Fibroblast of lung (primary cell): ENCODE data around the gene DIAPH3. TPM values are rescaled to one million over a fixed set of nuclear protein-coding genes. Genes with fewer than 3 reads are reported as not detected.

Experiments used
- DNase-seq, 2 donors: peaks; one replicate each; pipeline versions ENCODE4 v3.0.0 to v3.0.0-alpha.2; 2010; ENCODE audit warnings: low read depth in 2 of 2
- H2AFZ ChIP-seq: 2 replicates; pipeline ENCODE4 v1.5.1; 2012; ENCODE audit warnings: low read length, control low read depth, inconsistent platforms
- H3K27ac ChIP-seq: 2 replicates; pipeline ENCODE4 v1.5.1; 2011; ENCODE audit warnings: low read length, control low read depth; ENCODE audit not compliant: insufficient read depth
- H3K27me3 ChIP-seq: 2 replicates; pipeline ENCODE4 v1.5.1; 2011; ENCODE audit warnings: mild to moderate bottlenecking, low read length; ENCODE audit not compliant: control insufficient read depth, insufficient read depth
- H3K36me3 ChIP-seq: 2 replicates; pipeline ENCODE4 v1.5.1; 2011; ENCODE audit warnings: low read length; ENCODE audit not compliant: control insufficient read depth, insufficient read depth
- H3K4me1 ChIP-seq: 2 replicates; pipeline ENCODE4 v1.5.1; 2011; ENCODE audit warnings: low read length; ENCODE audit not compliant: control insufficient read depth, insufficient read depth; ENCODE audit errors: extremely low read depth
- H3K4me2 ChIP-seq: 2 replicates; pipeline ENCODE4 v1.5.1; 2011; ENCODE audit warnings: low read length, control low read depth; ENCODE audit not compliant: insufficient read depth; ENCODE audit errors: extremely low read depth
- H3K4me3 ChIP-seq, 4 experiments: fragments of 200-600 bp in 1 of 4; sonication (generic) in 1 of 4; replicated peaks in 1 of 4; 2 replicates each; pipeline ENCODE4 v1.5.1; 2011 to 2016; ENCODE audit warnings: low read length in 4 of 4, low read depth in 3 of 4, mild to moderate bottlenecking in 3 of 4, control low read depth in 2 of 4, inconsistent platforms in 1 of 4, mixed read lengths in 1 of 4; ENCODE audit not compliant: insufficient read depth in 1 of 4; ENCODE audit errors: control extremely low read depth in 1 of 4
- H3K79me2 ChIP-seq: 2 replicates; pipeline ENCODE4 v1.5.1; 2012; ENCODE audit warnings: mild to moderate bottlenecking, low read length, inconsistent platforms; ENCODE audit not compliant: control insufficient read depth, insufficient read depth
- H3K9ac ChIP-seq: 2 replicates; pipeline ENCODE4 v1.5.1; 2011; ENCODE audit warnings: mild to moderate bottlenecking, low read length, control low read depth; ENCODE audit not compliant: insufficient read depth
- H3K9me3 ChIP-seq: 2 replicates; pipeline ENCODE4 v1.5.1; 2012; ENCODE audit warnings: low read depth, low read length; ENCODE audit not compliant: control insufficient read depth, insufficient read depth
- H4K20me1 ChIP-seq: 2 replicates; pipeline ENCODE4 v1.5.1; 2011; ENCODE audit warnings: low read length; ENCODE audit not compliant: control insufficient read depth, insufficient read depth; ENCODE audit errors: extremely low read depth
- EZH2 ChIP-seq: IDR thresholded peaks from 2 replicates; pipeline ENCODE4 v1.5.1; 2012; ENCODE audit warnings: low read length, control low read depth, mild to moderate bottlenecking; ENCODE audit errors: missing control alignments
- polyA plus RNA-seq, 2 donors: library from polyadenylated mRNA; depleted of rRNA in 1 of 2; stranded (reverse) in 1 of 2; unstranded in 1 of 2; fragments of >200 nt; gene quantifications; 2 replicates each; pipeline ENCODE4 v1.2.1, GENCODE V29; 2011 to 2012; ENCODE audit warnings: missing spikeins in 1 of 2
- total RNA-seq: library from RNA; depleted of rRNA; stranded (reverse); fragments of >200 nt; gene quantifications from 2 replicates; pipeline ENCODE4 v1.2.1, GENCODE V29; 2014
- TF ChIP-seq, protein P1 (sequence below), 2 donors: IDR thresholded peaks in 1 of 2; conservative IDR thresholded peaks in 1 of 2; 1 replicate in 1 of 2; 2 replicates in 1 of 2; pipeline ENCODE4 v1.5.1; 2011 to 2012; ENCODE audit warnings: low read length in 2 of 2, control low read depth in 1 of 2, inconsistent platforms in 1 of 2, low read depth in 1 of 2, mild to moderate bottlenecking in 1 of 2

Gene DIAPH3
- total and polyA plus RNA-seq, 2 donors (not counting 1 experiment from before 2014, with no cell fraction given): 5.9 to 10.9 TPM

DNA sequence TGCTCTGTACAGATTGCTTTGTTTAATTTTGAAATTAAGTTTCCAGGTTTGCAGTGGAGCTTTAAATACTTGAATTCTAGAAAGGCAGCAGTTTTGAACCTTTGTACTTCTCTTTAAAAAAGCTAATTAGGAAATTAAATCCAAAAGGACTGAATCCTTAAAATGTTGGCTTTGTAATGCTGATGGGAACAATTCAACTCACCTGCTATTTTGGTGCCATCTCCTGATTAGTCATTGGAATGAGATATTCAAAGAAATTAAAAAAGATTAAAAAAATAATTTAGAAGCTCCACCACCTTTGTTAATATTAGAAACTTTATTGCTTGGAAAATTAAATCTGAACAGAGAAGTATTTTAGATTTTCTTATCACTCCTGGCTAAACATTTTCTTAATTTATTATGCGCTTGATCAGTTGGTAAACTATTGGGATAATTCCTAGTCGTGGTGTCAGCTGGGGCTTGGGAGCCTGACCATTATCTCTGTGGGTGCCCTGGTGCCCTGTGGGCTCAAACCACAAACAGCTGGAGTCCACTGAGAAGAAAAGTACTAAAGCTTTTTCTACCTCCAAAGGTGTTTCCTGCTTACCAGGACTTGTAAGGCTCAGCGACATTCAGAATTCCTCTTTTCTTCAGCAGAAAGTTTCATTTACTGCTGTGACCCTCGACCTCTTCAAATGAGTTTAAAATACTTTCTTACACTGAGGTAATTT, 540.4 kb downstream of the DIAPH3 start:
- H3K27me3 ChIP-seq: no peaks in the 10 kb centered on the region
- H3K9ac ChIP-seq: no peak overlapping the region
- TF ChIP-seq, protein P1, sequence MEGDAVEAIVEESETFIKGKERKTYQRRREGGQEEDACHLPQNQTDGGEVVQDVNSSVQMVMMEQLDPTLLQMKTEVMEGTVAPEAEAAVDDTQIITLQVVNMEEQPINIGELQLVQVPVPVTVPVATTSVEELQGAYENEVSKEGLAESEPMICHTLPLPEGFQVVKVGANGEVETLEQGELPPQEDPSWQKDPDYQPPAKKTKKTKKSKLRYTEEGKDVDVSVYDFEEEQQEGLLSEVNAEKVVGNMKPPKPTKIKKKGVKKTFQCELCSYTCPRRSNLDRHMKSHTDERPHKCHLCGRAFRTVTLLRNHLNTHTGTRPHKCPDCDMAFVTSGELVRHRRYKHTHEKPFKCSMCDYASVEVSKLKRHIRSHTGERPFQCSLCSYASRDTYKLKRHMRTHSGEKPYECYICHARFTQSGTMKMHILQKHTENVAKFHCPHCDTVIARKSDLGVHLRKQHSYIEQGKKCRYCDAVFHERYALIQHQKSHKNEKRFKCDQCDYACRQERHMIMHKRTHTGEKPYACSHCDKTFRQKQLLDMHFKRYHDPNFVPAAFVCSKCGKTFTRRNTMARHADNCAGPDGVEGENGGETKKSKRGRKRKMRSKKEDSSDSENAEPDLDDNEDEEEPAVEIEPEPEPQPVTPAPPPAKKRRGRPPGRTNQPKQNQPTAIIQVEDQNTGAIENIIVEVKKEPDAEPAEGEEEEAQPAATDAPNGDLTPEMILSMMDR (conservative IDR thresholded peaks at IDR 0.05 in 1 of 2, IDR thresholded peaks at IDR 0.05 in 1 of 2; ENCODE audit: low read depth in 1 of 2, low read length in 2 of 2): no peak
- TF ChIP-seq EZH2: no peak
- H3K4me2 ChIP-seq: no peak overlapping the region
- H3K4me3 ChIP-seq: no peak overlapping the region
- no peaks in the 10 kb centered on the region for H4K20me1 ChIP-seq
- H3K27ac ChIP-seq: no peak overlapping the region
- H2AFZ ChIP-seq: no peak overlapping the region
- no peaks in the 10 kb centered on the region for H3K79me2 ChIP-seq
- H3K36me3 ChIP-seq: no peaks in the 10 kb centered on the region
- no peaks in the 10 kb centered on the region for H3K4me1 ChIP-seq
- H3K9me3 ChIP-seq: no peaks in the 10 kb centered on the region
- no peak for DNase-seq

DNA sequence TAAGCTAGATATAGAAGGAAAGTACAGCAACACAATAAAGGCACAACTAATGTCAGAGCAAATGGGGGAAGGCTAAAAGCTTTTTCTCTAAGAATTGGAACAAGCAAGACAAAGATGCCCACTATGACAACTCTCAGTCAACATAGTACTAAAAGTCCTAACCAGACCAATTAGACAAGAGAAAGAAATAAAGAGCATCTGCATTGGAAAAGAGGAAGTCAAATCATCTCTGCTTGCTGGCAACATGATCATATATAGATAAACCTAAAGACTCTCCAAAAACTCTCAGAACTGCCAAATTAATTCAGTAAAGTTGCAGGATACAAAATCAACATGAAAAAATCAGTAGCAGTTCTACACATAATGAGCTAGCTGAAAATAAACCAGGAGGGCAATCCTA, 542.0 kb downstream of the DIAPH3 start:
- no peak for DNase-seq
- TF ChIP-seq, protein P1 (conservative IDR thresholded peaks at IDR 0.05 in 1 of 2, IDR thresholded peaks at IDR 0.05 in 1 of 2; ENCODE audit: low read depth in 1 of 2, low read length in 2 of 2): no peak
- H3K36me3 ChIP-seq: no peaks in the 10 kb centered on the region
- no peaks in the 10 kb centered on the region for H4K20me1 ChIP-seq
- H3K4me1 ChIP-seq: no peaks in the 10 kb centered on the region
- no peak overlapping the region for H3K27ac ChIP-seq
- H3K4me2 ChIP-seq: no peak overlapping the region
- no peak overlapping the region for H2AFZ ChIP-seq
- no peaks in the 10 kb centered on the region for H3K79me2 ChIP-seq
- no peak overlapping the region for H3K4me3 ChIP-seq
- H3K9me3 ChIP-seq: no peaks in the 10 kb centered on the region
- H3K9ac ChIP-seq: no peak overlapping the region
- no peaks in the 10 kb centered on the region for H3K27me3 ChIP-seq

Other genes with a start within 250 kb of the DIAPH3 start
- gene TDRD3, start 233.3 kb upstream of the DIAPH3 start, total RNA-seq: 18.8 and 21.1 TPM in 2 replicates
- 8.5 and 10.5 TPM in 2 replicates for gene TDRD3, start 233.3 kb upstream of the DIAPH3 start, polyA plus RNA-seq